RWPE1 (cell line): ENCODE data around the gene TTYH3.
"Not testable (repeated sequence)": the region's sequence is repeated elsewhere in the genome, so short reads cannot be mapped to it uniquely, and the experiment has no call there.

Source experiments
- CTCF ChIA-PET: fragments of 350-600 bp; sonication (Branson Sonifier 250); formaldehyde crosslinking; extraction: SDS; loops from one replicate; lab custom pipeline; 2021; lab: Yijun Ruan, JAX
- POLR2A ChIA-PET: fragments of 400-600 bp; formaldehyde crosslinking; extraction: SDS; loops from one replicate; lab custom pipeline; 2020; ENCODE audit warnings: antibody characterized with exemption; ENCODE audit not compliant: low non-redundant PET; lab: Yijun Ruan, JAX
- DNase-seq: peaks from one replicate; pipeline ENCODE4 v3.0.0; 2012; ENCODE audit warnings: low spot score
- H3K27ac ChIP-seq: fragments of 450-650 bp; 2 replicates; pipeline ENCODE4 v1.5.1; 2017
- CTCF ChIP-seq: fragments of 450-650 bp; conservative IDR thresholded peaks from 2 replicates; pipeline ENCODE4 v1.5.1; 2017; ENCODE audit warnings: low read depth, mild to moderate bottlenecking

TTYH3 gene

GRCh38 chr7:2607122-2607922 lies 24.5 kb upstream of the TTYH3 start:
- ChIA-PET POLR2A (no interaction called here), CTCF (interaction anchor here (0.8 kb wide), 1 partner anchor 25 kb away, joined by 4 read pairs; no protein-coding TSS in a partner anchor)
- TF ChIP-seq CTCF, result no peak
- peak overlapping the region; percentile 15; the same call in 1 of the 2 replicates for H3K27ac ChIP-seq
- DNase-seq, result no peak

- H3K27ac ChIP-seq, result no peak overlapping the region; the same call in 1 of the 2 replicates
- POLR2A ChIA-PET, result interaction anchor here (0.6 kb wide), 1 partner anchor 61 kb away, joined by 3 read pairs; no protein-coding TSS in a partner anchor
- no peak for DNase-seq
- CTCF ChIA-PET, result no interaction called here
- no peak for TF ChIP-seq CTCF
These were observed 23.6 kb upstream of the TTYH3 start for GRCh38 chr7:2607923-2608904.

GRCh38 chr7:2608921-2609411 lies 22.8 kb upstream of the TTYH3 start:
- DNase-seq, result no peak
- TF ChIP-seq CTCF, result 0 out of 2 replicates have a peak, but pooled peaks have one; percentile 13
- POLR2A ChIA-PET, result interaction anchor here (0.6 kb wide), 1 partner anchor 60 kb away, joined by 3 read pairs; no protein-coding TSS in a partner anchor
- CTCF ChIA-PET, result interaction anchor here (0.6 kb wide), 3 partner anchors 62 to 1212 kb away, joined by 3 to 4 read pairs (median 4); no protein-coding TSS in a partner anchor
- no peak overlapping the region for H3K27ac ChIP-seq

- DNase-seq, POLR2A ChIA-PET, H3K27ac ChIP-seq: not testable (repeated sequence)
- CTCF ChIA-PET, result interaction anchor here (0.6 kb wide), 2 partner anchors 61 to 66 kb away, joined by 3 to 4 read pairs; no protein-coding TSS in a partner anchor
These were observed 22.1 kb upstream of the TTYH3 start for GRCh38 chr7:2609646-2610045.

DNA sequence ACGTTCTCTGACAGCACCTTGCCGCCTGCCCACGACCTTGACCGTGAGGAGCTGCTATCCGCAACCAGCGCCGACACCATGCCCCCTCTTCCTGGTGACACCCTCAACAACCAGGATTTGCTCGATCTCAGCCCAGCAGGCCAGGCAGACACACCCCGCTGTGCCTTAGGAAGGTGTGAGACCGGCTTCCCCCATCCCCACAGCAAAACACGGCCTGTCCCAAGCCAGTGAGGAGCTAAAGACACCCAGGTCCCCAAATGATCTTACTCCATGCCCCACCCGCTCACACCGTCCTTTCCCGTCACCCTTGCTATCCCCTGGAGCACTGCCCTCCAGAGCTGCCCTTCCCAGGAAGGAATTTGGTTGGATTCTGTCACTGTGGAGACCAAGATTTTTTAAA lies 21.3 kb upstream of the TTYH3 start:
- DNase-seq, result no peak
- ChIA-PET POLR2A (no interaction called here), CTCF (no interaction called here)
- H3K27ac ChIP-seq, result no peak overlapping the region
- TF ChIP-seq CTCF, result no peak

- no peak overlapping the region for H3K27ac ChIP-seq
- DNase-seq, result no peak
- CTCF ChIA-PET, result no interaction called here
- no peak for TF ChIP-seq CTCF
- POLR2A ChIA-PET, result no interaction called here
These were observed 20.9 kb upstream of the TTYH3 start for GRCh38 chr7:2610898-2611297.
